GM23248 (cell line): Measurements from ENCODE around the gene NCOA7.

ENCODE experiments used
- EZH2 ChIP-seq: fragments of 200-600 bp; sonication (generic); IDR thresholded peaks from 2 replicates; pipeline ENCODE4 v1.6.1; 2018; ENCODE audit warnings: antibody characterized with exemption, mild to moderate bottlenecking; ENCODE audit not compliant: insufficient read depth, poor library complexity, severe bottlenecking
- EZH2phosphoT487 ChIP-seq: fragments of 200-600 bp; sonication (generic); IDR thresholded peaks from 2 replicates; pipeline ENCODE4 v1.6.1; 2018; ENCODE audit warnings: antibody characterized with exemption, moderate library complexity, mild to moderate bottlenecking, low read depth; ENCODE audit not compliant: insufficient read depth

DNA sequence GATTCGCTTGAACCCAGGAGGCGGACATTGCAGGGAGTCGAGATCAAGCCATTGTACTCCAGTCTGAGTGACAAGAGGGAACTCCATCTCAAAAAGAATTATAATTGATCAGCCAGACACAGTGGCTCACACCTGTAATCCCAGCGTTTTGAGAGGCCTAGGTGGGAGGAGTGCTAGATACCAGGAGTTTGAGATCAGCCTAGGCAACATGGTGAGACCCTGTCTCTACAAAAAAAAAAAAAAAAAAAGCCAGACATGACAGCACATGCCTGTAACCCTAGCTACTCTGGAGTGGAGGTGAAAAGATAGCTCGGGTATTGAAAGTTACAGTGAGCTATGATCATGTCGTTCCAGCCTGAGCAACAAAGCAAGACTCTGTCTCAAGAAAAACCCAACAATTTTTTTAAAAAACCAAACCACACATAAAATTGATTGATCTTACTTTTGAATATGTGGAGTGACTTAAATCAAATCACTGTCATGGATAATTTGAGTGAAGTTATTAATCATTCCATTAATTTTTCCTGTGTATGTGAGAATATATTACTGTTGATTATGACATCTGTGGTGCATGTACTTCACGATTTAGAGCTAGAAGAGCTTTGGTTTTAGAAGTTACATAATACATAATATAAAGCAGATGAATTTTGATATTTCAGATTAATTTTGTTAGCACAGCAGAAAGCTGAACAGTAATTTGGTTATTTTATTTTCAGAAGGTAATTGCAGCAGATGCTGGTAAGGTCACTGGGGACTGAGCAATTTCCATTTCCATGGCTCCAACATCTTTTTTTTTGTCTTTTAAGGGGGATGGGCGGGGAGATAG lies 34.4 kb downstream of the NCOA7 start:
- TF ChIP-seq EZH2 (no peak), EZH2phosphoT487 (no peak)
